HCT116 (cell line): Measurements from ENCODE around the gene DEPDC5. TPM values are rescaled to one million over a fixed set of nuclear protein-coding genes. Genes with fewer than 3 reads are reported as not detected.

ENCODE experiments used
- ATAC-seq: fragments of 200-7000 bp; cut with Tn5 transposase; 2 replicates; pipeline ENCODE4 v1.9.1; 2020; ENCODE audit warnings: mild to moderate bottlenecking, moderate library complexity
- BruUV-seq: library from RNA; stranded (reverse); fragments of 400-500 nt; replicated peaks from 2 replicates; lab custom pipeline; 2021; lab: Mats Ljungman, UMichigan
- CTCF ChIA-PET: fragments of 300-600 bp; sonication (Branson Sonifier 250); formaldehyde crosslinking; loops from one replicate; lab custom pipeline; 2021; ENCODE audit warnings: antibody characterized with exemption; lab: Charles Lee
- POLR2A ChIA-PET: fragments of 300-600, 350-600 bp; sonication (Branson Sonifier 250); formaldehyde crosslinking; loops from one replicate; lab custom pipeline; 2021; ENCODE audit warnings: antibody characterized with exemption; lab: Charles Lee
- RAD21 ChIA-PET, 2 experiments: fragments of 300-600 bp; sonication (Branson Sonifier 250); formaldehyde crosslinking; loops; one replicate each; lab custom pipeline; 2023; ENCODE audit warnings: low total read pairs in 2 of 2; ENCODE audit not compliant: uncharacterized antibody in 2 of 2, unreplicated experiment in 2 of 2, low non-redundant PET in 1 of 2; lab: Charles Lee
- DNase-seq: peaks from one replicate; pipeline ENCODE4 v3.0.0-alpha.2; 2010; ENCODE audit warnings: low read depth, low spot score
- H2AFZ ChIP-seq: fragments of 200-600 bp; shearing (Covaris generic), sonication (generic); 2 replicates; pipeline ENCODE4 v1.6.1; 2017; ENCODE audit warnings: low read depth, mixed run types, mixed read lengths, antibody characterized with exemption, low read length; ENCODE audit not compliant: poor library complexity, severe bottlenecking
- H3K27ac ChIP-seq: 2 replicates; pipeline ENCODE4 v1.5.1; 2012; ENCODE audit warnings: low read depth, low read length
- H3K27me3 ChIP-seq: fragments of 200-600 bp; sonication (generic); 2 replicates; pipeline ENCODE4 v1.6.1; 2016; ENCODE audit warnings: mixed run types, low read length, mixed read lengths; ENCODE audit not compliant: insufficient read depth
- H3K36me3 ChIP-seq, 2 experiments: fragments of 200-500 bp in 1 of 2; fragments of 200-600 bp in 1 of 2; sonication (Bioruptor generic) in 1 of 2; sonication (generic) in 1 of 2; 2 replicates each; pipeline versions ENCODE4 v1.5.1 to v1.6.1; 2014 to 2016; ENCODE audit warnings: low read length in 2 of 2, inconsistent platforms in 1 of 2, mixed read lengths in 1 of 2, mixed run types in 1 of 2; ENCODE audit not compliant: insufficient read depth in 2 of 2, control insufficient read depth in 1 of 2
- H3K4me1 ChIP-seq, 2 experiments: fragments of 200-600 bp in 1 of 2; sonication (generic) in 1 of 2; 2 replicates each; pipeline versions ENCODE4 v1.5.1 to v1.6.1; 2012 to 2017; ENCODE audit warnings: low read length in 2 of 2, inconsistent platforms in 1 of 2, mild to moderate bottlenecking in 1 of 2, mixed read lengths in 1 of 2, mixed run types in 1 of 2, moderate library complexity in 1 of 2; ENCODE audit not compliant: insufficient read depth in 2 of 2, control insufficient read depth in 1 of 2
- H3K4me2 ChIP-seq: fragments of 200-600 bp; sonication (generic); 2 replicates; pipeline ENCODE4 v1.6.1; 2017; ENCODE audit warnings: mixed run types, low read length, mixed read lengths
- H3K4me3 ChIP-seq, 2 experiments: fragments of 200-600 bp in 1 of 2; sonication (generic) in 1 of 2; replicated peaks in 1 of 2; 2 replicates each; pipeline ENCODE4 v1.5.1; 2011 to 2016; ENCODE audit warnings: low read length in 2 of 2, control low read depth in 1 of 2, low read depth in 1 of 2, mild to moderate bottlenecking in 1 of 2, mixed read lengths in 1 of 2, mixed run types in 1 of 2
- H3K79me2 ChIP-seq: fragments of 200-600 bp; sonication (generic); 2 replicates; pipeline ENCODE4 v1.6.1; 2017; ENCODE audit warnings: mild to moderate bottlenecking, mixed run types, low read length, moderate library complexity, mixed read lengths; ENCODE audit not compliant: insufficient read depth
- H3K9ac ChIP-seq: fragments of 200-600 bp; sonication (generic); 2 replicates; pipeline ENCODE4 v1.6.1; 2016; ENCODE audit warnings: low read length, mixed read lengths
- H3K9me2 ChIP-seq: fragments of 200-600 bp; sonication (generic), shearing (Covaris generic); 2 replicates; pipeline ENCODE4 v1.6.1; 2017; ENCODE audit warnings: mixed run types, mild to moderate bottlenecking, moderate library complexity; ENCODE audit not compliant: insufficient read depth
- H3K9me3 ChIP-seq, 2 experiments: fragments of 200-500 bp in 1 of 2; fragments of 200-600 bp in 1 of 2; sonication (Bioruptor generic) in 1 of 2; sonication (generic) in 1 of 2; 2 replicates each; pipeline ENCODE4 v1.6.1; 2014 to 2017; ENCODE audit warnings: low read length in 2 of 2, mixed read lengths in 2 of 2, inconsistent platforms in 1 of 2, low read depth in 1 of 2, mild to moderate bottlenecking in 1 of 2, mixed run types in 1 of 2, moderate library complexity in 1 of 2; ENCODE audit not compliant: control insufficient read depth in 1 of 2, insufficient read depth in 1 of 2
- H4K20me1 ChIP-seq: fragments of 200-600 bp; sonication (generic), shearing (Covaris generic); 2 replicates; pipeline ENCODE4 v1.6.1; 2017; ENCODE audit warnings: mixed run types, mild to moderate bottlenecking, moderate library complexity; ENCODE audit not compliant: insufficient read depth
- CBX3 ChIP-seq: IDR thresholded peaks from 2 replicates; pipeline ENCODE4 v1.6.1; 2012; ENCODE audit warnings: low read depth
- CEBPB ChIP-seq: IDR thresholded peaks from 2 replicates; pipeline ENCODE4 v1.6.1; 2012; ENCODE audit warnings: low read depth
- ELF1 ChIP-seq: IDR thresholded peaks from 2 replicates; pipeline ENCODE4 v1.6.1; 2012; ENCODE audit warnings: low read depth, borderline replicate concordance
- JUND ChIP-seq: IDR thresholded peaks from 2 replicates; pipeline ENCODE4 v1.6.1; 2012
- POLR2AphosphoS5 ChIP-seq: IDR thresholded peaks from 2 replicates; pipeline ENCODE4 v1.6.1; 2011; ENCODE audit warnings: mild to moderate bottlenecking, low read depth, low read length, moderate library complexity
- SIN3A ChIP-seq: IDR thresholded peaks from 2 replicates; pipeline ENCODE4 v1.6.1; 2012; ENCODE audit warnings: low read depth
- SRF ChIP-seq: IDR thresholded peaks from 2 replicates; pipeline ENCODE4 v1.6.1; 2012; ENCODE audit warnings: low read depth
- TCF7L2 ChIP-seq: IDR thresholded peaks from 2 replicates; pipeline ENCODE4 v1.7.0; 2011; ENCODE audit warnings: borderline replicate concordance, inconsistent platforms; ENCODE audit not compliant: insufficient read depth, insufficient read length; ENCODE audit errors: extremely low read depth
- ZFX ChIP-seq: fragments of 450-650 bp; IDR thresholded peaks from 2 replicates; pipeline ENCODE4 v1.6.1; 2017
- intact Hi-C: fragments of 100-400 bp; cut with micrococcal nuclease; formaldehyde crosslinking; loops from 2 replicates; pipeline ENCODE4 v1.10.0; 2022
- total RNA-seq: library from RNA; stranded (reverse); gene quantifications from one replicate; pipeline ENCODE4 v1.2.1, GENCODE V29; 2021; ENCODE audit not compliant: unreplicated experiment
- TF ChIP-seq, protein P1 (sequence below): IDR thresholded peaks from 2 replicates; pipeline ENCODE4 v1.6.1; 2012; ENCODE audit warnings: low read depth
- TF ChIP-seq, protein P2 (sequence below): IDR thresholded peaks from 2 replicates; pipeline ENCODE4 v1.6.1; 2012
- TF ChIP-seq, protein P3 (sequence below): IDR thresholded peaks from 2 replicates; pipeline ENCODE4 v1.6.1; 2011; ENCODE audit warnings: mild to moderate bottlenecking, low read length, moderate library complexity; ENCODE audit not compliant: insufficient replicate concordance; ENCODE audit errors: extremely low read depth

DEPDC5 gene
- total RNA-seq, 1 experiment from 2014 or later = 35.0 TPM

DNA sequence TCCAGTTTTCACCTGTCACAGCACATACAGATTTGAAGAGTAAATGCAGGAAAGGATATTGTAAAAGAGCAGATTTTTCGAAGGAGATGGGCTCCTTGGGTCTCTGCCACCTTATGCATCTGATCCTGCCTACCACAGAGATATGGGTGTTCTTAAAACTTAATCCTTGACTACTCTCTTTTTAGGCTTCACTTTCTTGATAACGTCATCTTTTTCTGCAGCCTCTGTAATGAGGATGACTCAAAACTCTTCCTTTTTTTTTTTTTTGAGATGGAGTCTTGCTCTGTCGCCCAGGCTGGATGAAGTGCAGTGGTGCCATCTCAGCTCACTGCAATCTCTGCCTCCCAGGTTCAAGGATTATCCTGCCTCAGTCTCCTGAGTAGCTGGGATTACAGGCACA lies 11.7 kb upstream of the DEPDC5 start:
- no peak overlapping the region for H3K4me3 ChIP-seq
- H3K79me2 ChIP-seq = peaks cover 86% of the 10 kb centered on the region
- no peak for TF ChIP-seq ZFX
- TF ChIP-seq, protein P1, sequence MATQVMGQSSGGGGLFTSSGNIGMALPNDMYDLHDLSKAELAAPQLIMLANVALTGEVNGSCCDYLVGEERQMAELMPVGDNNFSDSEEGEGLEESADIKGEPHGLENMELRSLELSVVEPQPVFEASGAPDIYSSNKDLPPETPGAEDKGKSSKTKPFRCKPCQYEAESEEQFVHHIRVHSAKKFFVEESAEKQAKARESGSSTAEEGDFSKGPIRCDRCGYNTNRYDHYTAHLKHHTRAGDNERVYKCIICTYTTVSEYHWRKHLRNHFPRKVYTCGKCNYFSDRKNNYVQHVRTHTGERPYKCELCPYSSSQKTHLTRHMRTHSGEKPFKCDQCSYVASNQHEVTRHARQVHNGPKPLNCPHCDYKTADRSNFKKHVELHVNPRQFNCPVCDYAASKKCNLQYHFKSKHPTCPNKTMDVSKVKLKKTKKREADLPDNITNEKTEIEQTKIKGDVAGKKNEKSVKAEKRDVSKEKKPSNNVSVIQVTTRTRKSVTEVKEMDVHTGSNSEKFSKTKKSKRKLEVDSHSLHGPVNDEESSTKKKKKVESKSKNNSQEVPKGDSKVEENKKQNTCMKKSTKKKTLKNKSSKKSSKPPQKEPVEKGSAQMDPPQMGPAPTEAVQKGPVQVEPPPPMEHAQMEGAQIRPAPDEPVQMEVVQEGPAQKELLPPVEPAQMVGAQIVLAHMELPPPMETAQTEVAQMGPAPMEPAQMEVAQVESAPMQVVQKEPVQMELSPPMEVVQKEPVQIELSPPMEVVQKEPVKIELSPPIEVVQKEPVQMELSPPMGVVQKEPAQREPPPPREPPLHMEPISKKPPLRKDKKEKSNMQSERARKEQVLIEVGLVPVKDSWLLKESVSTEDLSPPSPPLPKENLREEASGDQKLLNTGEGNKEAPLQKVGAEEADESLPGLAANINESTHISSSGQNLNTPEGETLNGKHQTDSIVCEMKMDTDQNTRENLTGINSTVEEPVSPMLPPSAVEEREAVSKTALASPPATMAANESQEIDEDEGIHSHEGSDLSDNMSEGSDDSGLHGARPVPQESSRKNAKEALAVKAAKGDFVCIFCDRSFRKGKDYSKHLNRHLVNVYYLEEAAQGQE = no peak
- TF ChIP-seq POLR2AphosphoS5 = no peak
- no peak for TF ChIP-seq SRF
- no peak for TF ChIP-seq ELF1
- no peak for TF ChIP-seq JUND
- TF ChIP-seq, protein P2, sequence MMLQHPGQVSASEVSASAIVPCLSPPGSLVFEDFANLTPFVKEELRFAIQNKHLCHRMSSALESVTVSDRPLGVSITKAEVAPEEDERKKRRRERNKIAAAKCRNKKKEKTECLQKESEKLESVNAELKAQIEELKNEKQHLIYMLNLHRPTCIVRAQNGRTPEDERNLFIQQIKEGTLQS = no peak
- no peak for TF ChIP-seq TCF7L2
- no peak for TF ChIP-seq CEBPB
- TF ChIP-seq, protein P3, sequence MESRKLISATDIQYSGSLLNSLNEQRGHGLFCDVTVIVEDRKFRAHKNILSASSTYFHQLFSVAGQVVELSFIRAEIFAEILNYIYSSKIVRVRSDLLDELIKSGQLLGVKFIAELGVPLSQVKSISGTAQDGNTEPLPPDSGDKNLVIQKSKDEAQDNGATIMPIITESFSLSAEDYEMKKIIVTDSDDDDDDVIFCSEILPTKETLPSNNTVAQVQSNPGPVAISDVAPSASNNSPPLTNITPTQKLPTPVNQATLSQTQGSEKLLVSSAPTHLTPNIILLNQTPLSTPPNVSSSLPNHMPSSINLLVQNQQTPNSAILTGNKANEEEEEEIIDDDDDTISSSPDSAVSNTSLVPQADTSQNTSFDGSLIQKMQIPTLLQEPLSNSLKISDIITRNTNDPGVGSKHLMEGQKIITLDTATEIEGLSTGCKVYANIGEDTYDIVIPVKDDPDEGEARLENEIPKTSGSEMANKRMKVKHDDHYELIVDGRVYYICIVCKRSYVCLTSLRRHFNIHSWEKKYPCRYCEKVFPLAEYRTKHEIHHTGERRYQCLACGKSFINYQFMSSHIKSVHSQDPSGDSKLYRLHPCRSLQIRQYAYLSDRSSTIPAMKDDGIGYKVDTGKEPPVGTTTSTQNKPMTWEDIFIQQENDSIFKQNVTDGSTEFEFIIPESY = no peak
- no peak for TF ChIP-seq SIN3A
- TF ChIP-seq CBX3 = no peak
- H2AFZ ChIP-seq = no peak overlapping the region
- ChIA-PET RAD21 (no interaction called here), CTCF (no interaction called here), POLR2A (no interaction called here)
- H3K4me1 ChIP-seq = peaks cover 6 to 30% of the 10 kb centered on the region in 2 experiments; a peak in 3 of 4 replicates
- no peaks in the 10 kb centered on the region for H3K27me3 ChIP-seq
- H3K36me3 ChIP-seq = peaks cover 7 to 14% of the 10 kb centered on the region in 2 experiments; a peak in 2 of 4 replicates
- H3K9ac ChIP-seq = no peak overlapping the region
- no peaks in the 10 kb centered on the region for H4K20me1 ChIP-seq
- no peak overlapping the region for H3K27ac ChIP-seq
- ATAC-seq (no peak), DNase-seq (no peak)
- intact Hi-C loops = no loop called here
- BruUV-seq = no TSS peak
- no peaks in the 10 kb centered on the region for H3K9me3 ChIP-seq
- no peaks in the 10 kb centered on the region for H3K9me2 ChIP-seq
- H3K4me2 ChIP-seq = no peak overlapping the region
